ENCODE results near the gene USH2A. TPM values are rescaled to one million over a fixed set of nuclear protein-coding genes. Genes with fewer than 3 reads are reported as not detected.

The USH2A gene
- polyA plus RNA-seq, 1 of the 3 experiments (the other 2 are of a cell fraction) = under 0.01 TPM

DNA sequence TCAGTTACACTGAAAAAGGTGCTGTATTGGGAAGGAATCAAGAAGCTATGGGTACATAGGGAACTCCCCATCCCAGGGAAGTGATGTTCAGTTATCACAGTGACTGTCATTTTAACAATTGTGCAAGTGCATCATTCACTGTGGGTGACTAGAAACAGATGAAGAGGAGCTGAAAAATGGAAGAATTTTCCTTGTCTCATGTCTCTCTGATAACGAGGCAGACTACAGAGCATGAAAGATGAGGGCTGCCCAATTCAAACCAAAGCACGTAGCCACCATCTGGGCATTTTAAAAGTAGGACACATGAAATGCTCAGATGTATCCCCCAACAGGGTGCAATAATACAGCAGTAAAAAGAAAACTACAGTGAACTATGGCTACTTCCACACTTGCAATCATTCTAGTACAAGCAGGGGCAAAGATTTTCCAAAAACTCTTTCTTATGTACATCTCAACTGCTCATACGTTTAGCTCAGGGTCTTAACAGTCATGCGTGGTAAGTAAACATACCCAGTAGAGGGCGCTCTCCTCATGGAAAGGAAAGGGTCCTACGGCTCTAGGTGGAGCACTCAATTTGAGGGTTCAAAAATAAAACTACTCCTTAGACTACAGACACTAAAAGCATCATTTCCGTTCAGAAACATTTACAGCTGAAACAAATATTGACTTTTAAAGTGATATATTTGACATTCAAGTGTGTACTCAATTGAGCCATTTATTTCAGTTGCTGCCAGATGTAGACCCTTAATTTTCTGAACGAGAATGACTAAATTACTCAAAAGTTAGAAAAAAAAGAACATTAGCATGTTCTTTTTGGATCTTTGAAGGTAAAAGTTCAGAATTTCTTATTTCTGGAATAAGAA, 713.0 kb downstream of the USH2A start (continued):
- no peak for TF ChIP-seq GATA2 (CRISPR knock-in tag; IDR thresholded peaks at IDR 0.05)
- TF ChIP-seq ELF1 (IDR thresholded peaks at IDR 0.05) = no peak
- TF ChIP-seq, protein P1, sequence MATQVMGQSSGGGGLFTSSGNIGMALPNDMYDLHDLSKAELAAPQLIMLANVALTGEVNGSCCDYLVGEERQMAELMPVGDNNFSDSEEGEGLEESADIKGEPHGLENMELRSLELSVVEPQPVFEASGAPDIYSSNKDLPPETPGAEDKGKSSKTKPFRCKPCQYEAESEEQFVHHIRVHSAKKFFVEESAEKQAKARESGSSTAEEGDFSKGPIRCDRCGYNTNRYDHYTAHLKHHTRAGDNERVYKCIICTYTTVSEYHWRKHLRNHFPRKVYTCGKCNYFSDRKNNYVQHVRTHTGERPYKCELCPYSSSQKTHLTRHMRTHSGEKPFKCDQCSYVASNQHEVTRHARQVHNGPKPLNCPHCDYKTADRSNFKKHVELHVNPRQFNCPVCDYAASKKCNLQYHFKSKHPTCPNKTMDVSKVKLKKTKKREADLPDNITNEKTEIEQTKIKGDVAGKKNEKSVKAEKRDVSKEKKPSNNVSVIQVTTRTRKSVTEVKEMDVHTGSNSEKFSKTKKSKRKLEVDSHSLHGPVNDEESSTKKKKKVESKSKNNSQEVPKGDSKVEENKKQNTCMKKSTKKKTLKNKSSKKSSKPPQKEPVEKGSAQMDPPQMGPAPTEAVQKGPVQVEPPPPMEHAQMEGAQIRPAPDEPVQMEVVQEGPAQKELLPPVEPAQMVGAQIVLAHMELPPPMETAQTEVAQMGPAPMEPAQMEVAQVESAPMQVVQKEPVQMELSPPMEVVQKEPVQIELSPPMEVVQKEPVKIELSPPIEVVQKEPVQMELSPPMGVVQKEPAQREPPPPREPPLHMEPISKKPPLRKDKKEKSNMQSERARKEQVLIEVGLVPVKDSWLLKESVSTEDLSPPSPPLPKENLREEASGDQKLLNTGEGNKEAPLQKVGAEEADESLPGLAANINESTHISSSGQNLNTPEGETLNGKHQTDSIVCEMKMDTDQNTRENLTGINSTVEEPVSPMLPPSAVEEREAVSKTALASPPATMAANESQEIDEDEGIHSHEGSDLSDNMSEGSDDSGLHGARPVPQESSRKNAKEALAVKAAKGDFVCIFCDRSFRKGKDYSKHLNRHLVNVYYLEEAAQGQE (IDR thresholded peaks at IDR 0.05; ENCODE audit: low read depth, low read length) = no peak
- TF ChIP-seq RXRA (IDR thresholded peaks at IDR 0.05; ENCODE audit: borderline replicate concordance, low read depth) = no peak
- TF ChIP-seq, protein P2, sequence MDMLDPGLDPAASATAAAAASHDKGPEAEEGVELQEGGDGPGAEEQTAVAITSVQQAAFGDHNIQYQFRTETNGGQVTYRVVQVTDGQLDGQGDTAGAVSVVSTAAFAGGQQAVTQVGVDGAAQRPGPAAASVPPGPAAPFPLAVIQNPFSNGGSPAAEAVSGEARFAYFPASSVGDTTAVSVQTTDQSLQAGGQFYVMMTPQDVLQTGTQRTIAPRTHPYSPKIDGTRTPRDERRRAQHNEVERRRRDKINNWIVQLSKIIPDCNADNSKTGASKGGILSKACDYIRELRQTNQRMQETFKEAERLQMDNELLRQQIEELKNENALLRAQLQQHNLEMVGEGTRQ (IDR thresholded peaks at IDR 0.05; ENCODE audit: borderline replicate concordance, low read depth, low read length) = no peak
- TF ChIP-seq, protein P3, sequence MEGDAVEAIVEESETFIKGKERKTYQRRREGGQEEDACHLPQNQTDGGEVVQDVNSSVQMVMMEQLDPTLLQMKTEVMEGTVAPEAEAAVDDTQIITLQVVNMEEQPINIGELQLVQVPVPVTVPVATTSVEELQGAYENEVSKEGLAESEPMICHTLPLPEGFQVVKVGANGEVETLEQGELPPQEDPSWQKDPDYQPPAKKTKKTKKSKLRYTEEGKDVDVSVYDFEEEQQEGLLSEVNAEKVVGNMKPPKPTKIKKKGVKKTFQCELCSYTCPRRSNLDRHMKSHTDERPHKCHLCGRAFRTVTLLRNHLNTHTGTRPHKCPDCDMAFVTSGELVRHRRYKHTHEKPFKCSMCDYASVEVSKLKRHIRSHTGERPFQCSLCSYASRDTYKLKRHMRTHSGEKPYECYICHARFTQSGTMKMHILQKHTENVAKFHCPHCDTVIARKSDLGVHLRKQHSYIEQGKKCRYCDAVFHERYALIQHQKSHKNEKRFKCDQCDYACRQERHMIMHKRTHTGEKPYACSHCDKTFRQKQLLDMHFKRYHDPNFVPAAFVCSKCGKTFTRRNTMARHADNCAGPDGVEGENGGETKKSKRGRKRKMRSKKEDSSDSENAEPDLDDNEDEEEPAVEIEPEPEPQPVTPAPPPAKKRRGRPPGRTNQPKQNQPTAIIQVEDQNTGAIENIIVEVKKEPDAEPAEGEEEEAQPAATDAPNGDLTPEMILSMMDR (IDR thresholded peaks at IDR 0.05) = peak; percentile 79
- no peak for TF ChIP-seq POLR2AphosphoS5 (IDR thresholded peaks at IDR 0.05; ENCODE audit: low read depth, low read length)
- TF ChIP-seq, protein P4, sequence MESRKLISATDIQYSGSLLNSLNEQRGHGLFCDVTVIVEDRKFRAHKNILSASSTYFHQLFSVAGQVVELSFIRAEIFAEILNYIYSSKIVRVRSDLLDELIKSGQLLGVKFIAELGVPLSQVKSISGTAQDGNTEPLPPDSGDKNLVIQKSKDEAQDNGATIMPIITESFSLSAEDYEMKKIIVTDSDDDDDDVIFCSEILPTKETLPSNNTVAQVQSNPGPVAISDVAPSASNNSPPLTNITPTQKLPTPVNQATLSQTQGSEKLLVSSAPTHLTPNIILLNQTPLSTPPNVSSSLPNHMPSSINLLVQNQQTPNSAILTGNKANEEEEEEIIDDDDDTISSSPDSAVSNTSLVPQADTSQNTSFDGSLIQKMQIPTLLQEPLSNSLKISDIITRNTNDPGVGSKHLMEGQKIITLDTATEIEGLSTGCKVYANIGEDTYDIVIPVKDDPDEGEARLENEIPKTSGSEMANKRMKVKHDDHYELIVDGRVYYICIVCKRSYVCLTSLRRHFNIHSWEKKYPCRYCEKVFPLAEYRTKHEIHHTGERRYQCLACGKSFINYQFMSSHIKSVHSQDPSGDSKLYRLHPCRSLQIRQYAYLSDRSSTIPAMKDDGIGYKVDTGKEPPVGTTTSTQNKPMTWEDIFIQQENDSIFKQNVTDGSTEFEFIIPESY (IDR thresholded peaks at IDR 0.05; ENCODE audit: borderline replicate concordance, low read depth) = no peak
